DMS79 (cell line): Measurements from ENCODE around the gene AKAP13.
A peak's percentile ranks its signal among the peaks of the same experiment; 100 is the strongest.
"Not testable (repeated sequence)": the region's sequence is repeated elsewhere in the genome, so short reads cannot be mapped to it uniquely, and the experiment has no call there.

ENCODE experiments used
- DNase-seq: peaks from one replicate; lab custom pipeline; 2025; lab: John Stamatoyannopoulos, UW

The AKAP13 gene

DNA sequence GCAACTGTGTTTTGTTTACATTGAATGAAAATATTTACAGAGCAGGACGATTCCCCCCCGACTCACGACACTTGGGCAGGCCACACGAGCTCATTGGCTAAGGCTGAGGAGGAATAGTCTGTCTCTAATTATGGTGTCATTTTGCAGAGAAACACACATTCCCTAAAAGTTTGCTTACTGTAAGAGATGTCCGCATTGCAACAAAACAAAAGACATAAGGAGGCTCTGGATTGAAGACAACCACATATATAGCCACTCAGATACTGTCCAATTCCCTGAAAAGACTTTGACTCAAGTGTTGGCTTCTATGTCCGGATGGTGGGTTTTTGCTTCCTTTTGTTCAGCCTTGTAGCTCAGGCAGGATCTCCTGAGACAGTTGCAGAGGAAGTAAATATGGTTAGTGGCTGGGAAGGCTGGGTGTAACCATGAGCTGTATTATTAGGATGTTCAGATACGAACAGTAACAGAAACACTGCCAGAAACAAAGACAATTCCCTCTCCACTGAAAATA lies 243.9 kb downstream of the AKAP13 start:
- DNase-seq, result no peak

DNA sequence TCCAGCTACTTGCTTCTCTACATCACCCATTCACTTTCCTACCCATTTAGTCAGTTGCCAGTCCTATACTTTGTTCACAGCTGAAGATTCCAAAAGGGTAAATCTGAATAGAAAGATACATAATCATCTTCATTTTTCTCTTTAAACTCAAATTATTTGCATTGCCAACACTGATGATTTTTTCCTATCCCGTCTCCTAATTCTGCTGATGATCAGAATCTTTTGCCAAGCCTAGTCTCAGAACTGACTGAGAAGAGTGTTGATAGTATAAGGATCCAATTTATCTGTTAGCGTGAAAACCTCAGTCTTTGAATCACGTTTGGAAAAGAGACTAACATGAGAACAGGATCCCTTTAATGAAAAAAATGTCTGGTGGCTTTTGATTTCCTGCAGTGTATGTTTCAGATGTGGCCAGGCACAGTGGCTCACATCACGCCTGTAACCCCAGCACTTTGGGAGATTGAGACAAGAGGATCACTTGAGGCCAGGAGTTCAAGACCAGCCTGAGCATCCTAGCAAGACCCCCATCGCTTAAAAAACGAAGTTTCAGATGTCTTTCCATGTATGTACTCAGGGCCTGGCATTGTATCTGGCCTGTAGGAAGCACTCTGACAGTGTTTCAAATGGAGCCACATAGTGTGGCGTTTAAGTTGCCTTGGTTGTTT lies 244.9 kb downstream of the AKAP13 start:
- no peak for DNase-seq

DNA sequence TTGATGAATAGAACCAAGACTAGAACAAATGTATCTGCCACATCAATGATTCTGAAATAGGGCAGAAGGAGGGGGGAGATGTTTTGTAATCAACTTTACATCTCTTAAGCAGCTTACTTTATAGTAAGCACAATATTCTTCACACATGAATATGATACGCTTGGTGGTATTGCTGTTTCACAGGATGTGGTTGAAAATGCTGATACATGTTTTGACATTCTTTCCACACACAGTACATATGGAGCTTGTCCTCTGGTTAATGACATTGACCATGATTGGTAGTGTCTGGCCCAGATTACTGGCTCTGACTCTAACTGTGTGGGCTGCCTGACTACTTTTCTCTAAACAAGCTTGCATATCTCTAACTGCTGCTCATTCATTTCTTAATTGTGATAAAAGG lies 245.5 kb downstream of the AKAP13 start:
- no peak for DNase-seq

DNA sequence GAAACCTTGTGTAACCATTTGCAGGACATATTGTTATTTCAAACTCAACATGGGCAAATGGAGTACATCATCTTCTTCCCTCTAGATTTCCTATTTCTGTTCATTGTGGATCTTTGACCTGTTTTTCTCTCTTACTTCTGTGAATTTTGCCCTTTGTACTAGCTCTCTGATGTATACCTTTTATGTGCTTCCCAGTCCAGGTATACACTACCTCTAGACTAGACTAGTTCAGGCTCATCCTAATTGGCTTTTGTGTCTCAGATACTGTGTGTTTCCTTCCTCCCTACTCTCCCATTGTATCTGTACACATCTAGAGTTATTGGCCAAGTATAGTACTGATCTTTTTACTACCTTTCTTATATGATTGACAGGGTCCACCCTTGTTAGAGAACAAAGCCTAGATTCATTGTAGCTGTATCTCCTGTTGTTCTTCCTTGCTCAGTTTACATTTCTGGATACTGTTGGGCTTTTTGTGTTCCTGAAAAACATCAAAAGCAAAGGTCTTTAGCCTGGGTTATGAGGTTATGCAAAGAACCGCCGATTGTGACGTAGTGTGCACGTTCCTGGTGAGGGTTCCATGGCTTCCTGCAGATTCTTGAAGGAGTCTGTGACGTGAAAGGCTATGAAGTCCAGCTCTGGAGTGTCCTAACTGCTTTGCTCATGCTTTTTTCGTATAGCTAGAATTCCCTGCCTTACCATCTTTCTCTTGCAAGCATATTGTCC lies 247.0 kb downstream of the AKAP13 start:
- DNase-seq, result no peak

DNA sequence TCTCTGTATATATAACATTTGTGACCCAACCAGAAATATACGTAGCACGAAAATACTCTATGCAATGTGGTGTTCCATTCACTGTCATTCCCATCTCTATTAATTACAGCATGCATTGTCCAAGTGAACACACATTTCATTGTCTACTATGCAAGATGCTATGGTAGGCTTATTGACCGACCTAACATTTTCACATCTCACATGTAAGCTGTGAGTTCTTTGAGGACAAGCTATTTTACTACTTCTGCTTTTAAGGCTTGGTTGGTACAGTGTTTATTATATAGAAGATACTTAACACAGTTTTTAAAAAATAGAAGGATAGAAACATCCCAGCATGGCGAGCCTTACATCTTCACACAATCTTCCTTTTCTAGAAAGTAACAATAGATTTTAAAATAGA lies 249.9 kb downstream of the AKAP13 start:
- no peak for DNase-seq

DNA sequence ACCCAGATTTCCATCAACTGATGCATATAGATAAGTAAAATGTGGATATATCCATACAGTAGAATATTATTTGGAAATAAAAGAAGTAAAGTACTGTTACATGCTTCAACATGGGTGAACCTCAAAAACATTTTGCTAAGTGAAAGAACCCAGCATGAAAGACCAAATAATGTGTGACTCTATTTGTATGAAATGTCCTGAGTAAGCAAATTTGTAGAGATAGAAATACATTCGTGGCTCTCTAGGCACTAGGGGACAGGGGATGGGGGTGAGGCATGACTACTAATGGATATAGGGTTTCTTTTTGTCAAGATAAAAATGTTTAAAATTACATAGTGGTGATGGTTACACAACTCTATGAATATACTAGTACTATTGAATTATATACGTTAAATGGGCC lies 250.6 kb downstream of the AKAP13 start:
- no peak for DNase-seq

DNA sequence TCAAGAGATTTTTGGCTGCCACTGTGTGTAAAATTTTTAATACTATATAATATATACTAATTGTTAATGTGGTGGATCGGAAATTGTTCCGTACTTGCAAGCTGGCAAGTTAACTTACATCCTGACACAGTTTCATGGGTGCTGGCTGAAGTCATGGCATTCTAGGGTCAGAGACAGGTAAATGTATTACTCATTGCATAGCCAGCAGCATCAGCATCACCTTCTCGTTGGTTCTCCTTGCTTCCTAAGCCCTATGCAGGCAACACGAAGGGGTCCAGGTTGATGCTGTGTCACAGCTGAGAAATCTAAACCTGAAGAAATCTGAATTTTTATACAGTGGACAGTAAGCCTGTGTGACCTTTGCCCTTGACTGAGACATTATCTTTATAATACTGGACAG lies 251.6 kb downstream of the AKAP13 start:
- no peak for DNase-seq

DNA sequence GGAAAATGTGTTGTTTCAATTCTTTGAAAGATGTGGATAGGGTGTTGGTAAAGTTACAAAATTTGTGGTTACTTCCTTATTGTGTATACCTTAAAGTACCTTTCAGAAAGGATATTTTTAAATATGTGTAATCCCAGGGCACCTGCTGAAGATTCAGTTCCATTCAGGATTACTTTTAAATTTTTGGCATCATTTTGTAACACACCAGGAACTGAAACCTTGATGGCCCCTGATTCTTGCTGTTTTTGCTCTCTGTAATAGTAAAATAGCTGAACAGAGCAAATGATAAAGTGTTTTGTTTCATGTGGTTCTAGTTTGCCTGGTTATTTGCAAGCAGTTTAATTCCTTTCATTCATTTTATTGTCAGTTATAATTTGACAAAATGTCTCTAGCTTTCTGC lies 253.5 kb downstream of the AKAP13 start:
- DNase-seq, result no peak

DNA sequence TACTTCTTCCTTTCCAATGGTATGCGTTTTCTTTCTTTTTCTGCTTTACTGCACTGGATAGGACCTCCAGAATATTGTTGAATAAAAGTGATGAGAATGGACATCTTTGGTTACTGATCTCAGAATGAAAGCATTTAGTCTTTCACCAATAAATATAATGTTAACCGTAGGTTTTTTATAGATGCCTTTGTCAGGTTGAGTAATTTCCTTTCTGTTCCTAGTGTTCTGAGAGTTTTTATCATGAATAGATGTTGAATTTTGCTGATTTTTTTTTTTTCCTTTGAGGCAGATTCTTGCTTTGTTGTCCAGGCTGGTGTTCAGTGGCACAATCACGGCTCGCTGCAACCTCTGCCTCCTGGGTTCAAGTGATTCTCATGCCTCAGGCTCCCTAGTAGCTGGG lies 255.9 kb downstream of the AKAP13 start:
- DNase-seq, result no peak

DNA sequence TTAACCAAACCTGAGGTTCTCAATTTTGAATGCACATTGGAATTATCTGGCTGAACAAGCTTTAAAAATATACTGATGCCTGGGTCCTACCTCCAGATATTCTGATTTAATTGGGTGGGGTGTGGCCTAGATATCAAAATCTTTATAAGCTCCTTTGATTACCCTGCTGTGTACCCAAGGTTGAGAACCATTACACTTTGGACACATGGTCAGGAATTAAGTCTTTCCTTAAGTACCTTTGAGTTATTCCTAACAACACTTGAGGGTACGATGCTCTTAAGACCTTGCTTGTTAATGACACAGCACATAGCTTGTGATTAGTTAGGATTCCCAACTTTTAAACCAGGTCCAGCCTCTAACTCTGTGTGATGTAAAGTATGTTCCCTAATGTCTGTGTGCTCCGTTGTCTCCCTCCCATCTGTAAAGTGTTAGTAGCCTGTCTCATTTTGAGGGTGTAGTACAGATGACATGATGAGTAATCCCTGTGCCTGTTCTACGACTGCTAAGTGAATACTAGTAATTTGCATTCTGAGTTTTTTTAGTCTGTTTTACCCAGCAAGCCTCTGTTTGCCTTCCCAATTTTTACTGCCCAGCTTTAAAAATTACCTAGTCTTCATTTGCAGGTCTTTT lies 259.5 kb downstream of the AKAP13 start:
- DNase-seq, result no peak

DNA sequence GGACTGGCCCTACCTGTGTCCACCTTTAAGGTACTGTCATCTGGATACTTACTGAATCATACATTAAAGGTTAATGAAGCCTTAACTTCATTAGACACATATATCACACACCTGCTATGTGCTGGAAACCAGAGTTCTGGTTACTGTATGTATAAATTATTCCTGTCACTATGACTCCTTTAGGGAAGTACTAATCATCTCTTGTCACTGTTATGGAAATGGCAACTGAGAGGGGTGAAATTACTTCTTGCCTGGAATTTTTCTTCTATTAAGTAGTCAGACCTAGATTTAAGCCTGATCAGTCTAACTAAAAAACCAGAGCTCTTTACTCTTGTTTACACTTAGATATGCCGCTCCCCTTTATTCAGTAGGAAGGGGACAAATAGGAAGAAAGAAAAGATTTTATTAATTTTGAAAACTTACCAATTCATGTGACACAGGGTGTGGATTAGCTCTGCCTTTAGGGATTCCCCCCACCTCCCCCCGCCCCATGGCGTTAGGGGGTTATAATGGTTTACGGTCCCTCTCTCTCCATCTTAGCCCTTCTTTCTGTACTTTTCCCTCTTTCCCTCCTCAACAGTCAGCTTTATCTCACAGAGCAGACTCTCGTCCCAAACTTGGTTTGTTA lies 261.8 kb downstream of the AKAP13 start:
- DNase-seq, result no peak

DNA sequence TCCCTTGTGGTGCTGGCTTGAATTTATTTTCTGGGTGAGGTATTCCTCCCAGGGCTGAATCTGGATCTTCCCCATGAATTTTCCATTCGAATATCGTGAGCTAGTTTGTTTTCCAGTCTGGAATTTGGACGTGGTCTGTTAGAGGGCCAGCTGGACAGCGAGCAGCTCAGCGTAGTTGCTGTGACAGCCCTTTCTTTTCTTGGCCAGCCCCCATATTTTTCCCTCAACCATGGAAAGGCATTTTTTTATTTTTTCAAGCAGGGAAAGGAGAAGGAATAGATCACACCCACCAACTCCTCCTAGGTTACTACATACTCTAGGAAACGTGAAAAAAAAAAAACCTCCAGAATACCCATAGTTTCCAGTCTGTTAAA lies 262.3 kb downstream of the AKAP13 start:
- DNase-seq, result no peak

DNA sequence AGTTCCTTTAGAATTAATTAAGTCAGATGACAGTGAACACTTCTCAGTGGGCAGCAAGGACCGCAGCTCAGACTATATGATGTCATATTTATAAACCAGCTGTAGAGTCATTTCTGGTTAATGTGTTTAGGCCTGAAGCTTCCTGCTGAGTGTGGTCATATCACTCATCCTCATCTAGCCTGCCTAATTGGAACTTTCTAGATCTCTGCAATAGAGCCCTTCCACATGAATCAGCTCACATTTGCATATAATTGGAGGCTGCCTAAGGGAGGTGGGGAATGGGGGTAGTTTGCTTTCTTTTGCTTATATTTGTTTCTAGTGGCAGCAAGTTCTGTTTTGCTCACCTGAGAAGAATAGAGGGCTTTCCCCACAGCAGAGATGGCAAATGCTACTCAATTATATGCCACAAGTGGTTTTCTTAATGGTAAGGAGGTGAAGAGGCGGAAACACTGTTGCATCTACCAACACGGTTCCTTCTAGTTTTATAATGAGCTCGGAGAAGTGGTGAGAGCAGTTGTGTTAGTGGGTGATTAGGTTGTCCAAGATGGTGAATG lies 266.2 kb downstream of the AKAP13 start:
- DNase-seq, result no peak

DNA sequence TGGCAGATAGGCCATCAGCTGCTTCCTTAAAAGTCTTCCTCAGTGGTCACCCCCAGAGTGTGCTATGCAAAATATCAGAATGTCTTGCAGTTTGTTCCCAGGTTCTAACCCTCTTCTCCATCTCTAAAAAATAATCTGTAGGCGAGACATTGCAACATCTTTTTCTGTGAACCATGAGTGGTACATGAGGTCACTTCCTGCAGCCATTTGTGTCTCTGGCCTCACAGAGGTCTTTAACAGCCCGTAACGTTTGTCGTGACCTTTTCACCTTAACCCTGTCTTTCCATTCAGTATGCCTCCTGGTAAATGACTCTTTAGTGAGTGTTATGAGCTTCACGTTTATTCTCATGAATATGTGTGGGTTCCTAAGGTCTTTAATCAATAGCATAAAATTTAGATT lies 269.0 kb downstream of the AKAP13 start:
- DNase-seq, result no peak

DNA sequence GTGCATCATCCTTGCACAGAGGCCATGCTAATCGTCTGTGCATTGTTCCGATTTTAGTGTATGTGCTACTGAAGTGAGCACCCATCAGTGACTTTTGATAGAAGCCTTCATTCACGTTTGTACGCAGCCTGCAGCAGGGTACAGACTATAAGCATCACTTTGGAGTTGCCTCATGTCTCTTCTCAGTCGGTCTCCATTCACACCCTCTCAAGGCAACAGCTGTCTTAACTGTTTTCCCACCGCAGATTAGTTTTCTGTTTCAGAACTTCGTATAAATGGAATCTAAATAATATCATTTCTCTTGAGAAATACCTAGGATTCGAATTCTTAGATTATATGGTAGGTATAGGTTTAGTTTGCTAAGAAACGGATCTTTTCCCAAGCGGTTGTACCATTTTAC lies 271.1 kb downstream of the AKAP13 start:
- no peak for DNase-seq

DNA sequence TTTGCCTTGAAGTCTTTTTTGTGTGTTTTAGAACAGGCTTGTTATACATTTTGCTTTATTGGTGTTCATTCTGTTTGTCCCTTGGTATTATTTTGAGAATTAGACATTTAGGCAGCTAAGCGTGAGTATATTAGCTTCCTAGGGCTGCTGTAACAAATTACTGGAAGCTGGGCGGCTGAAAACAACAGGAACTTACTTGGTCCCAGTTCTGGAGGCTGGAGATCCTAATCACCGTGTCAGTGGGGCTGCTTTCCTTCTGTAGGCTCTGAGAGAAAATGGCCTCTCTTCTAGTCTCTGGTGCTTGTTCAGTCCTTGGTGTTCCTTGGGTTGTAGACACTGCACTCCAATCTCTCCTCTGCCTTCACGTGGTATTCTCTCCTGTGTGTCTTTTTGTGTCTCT lies 272.1 kb downstream of the AKAP13 start:
- DNase-seq, result no peak

DNA sequence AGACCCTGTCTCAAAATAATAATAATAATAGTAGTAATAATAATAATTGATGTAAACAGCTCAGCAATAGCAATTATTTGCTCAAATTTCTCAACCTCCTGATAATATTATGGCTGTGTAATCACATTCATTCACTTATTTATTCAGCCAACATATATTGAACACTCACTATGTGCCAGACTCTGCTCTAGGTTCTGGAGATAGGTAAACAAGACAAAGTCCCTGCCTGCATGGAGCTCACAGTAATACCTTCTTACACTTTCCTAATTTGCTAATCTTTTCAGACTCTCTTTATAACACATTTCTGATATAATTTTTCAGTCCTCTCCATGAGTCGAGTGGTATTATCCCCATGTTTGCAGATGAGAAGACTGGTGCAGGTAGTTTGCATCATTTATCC lies 276.7 kb downstream of the AKAP13 start:
- DNase-seq, result no peak

DNA sequence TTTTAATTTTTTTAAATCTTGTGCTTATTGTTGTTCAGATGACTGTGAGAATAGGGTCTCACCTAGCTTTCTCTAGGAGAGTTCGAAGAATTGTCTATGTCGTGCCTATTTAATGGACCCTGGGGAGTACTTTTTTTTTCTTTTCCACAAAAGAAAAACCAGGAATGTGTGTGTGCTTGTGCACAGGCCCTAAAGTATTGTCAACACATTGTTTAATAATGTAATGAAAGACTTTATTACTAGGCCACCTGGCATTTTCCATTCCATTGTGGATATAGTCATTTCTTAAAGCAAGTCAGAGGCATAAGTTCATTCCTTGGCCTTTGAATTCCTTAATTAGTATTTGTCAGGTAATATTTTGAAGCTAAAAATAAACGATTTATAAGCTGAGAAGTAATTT lies 278.4 kb downstream of the AKAP13 start:
- DNase-seq, result no peak

DNA sequence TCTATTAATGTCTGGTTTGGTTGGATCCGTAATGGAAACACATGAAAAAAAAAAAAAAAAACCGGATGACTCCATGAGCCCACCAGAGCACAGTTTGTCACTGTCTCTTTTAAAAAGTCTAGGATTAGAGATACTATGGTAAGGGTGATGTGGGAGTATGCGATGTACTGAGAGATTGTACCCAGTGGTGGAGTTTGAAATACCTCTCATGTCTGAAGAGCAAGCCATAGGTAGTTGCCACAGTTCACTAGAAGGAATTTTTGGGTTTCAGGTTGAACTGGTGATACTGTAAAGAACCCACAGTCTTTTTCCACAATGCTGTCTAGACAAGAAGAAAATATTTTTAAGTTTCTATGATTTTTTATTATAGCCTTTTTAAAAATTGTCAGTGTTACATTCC lies 281.5 kb downstream of the AKAP13 start:
- DNase-seq, result no peak

DNA sequence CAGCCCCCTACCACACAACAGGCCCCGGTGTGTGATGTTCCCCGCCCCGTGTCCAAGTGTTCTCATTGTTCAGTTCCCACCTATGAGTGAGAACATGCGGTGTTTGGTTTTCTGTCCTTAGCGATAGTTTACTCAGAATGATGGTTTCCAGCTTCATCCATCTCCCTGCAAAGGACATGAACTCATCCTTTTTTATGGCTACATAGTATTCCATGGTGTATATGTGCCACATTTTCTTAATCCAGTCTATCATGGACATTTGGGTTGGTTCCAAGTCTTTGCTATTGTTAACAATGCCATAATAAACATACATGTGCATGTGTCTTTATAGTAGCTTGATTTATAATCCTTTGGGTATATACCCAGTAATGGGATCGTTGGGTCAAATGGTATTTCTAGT lies 285.3 kb downstream of the AKAP13 start:
- not testable (repeated sequence) for DNase-seq

DNA sequence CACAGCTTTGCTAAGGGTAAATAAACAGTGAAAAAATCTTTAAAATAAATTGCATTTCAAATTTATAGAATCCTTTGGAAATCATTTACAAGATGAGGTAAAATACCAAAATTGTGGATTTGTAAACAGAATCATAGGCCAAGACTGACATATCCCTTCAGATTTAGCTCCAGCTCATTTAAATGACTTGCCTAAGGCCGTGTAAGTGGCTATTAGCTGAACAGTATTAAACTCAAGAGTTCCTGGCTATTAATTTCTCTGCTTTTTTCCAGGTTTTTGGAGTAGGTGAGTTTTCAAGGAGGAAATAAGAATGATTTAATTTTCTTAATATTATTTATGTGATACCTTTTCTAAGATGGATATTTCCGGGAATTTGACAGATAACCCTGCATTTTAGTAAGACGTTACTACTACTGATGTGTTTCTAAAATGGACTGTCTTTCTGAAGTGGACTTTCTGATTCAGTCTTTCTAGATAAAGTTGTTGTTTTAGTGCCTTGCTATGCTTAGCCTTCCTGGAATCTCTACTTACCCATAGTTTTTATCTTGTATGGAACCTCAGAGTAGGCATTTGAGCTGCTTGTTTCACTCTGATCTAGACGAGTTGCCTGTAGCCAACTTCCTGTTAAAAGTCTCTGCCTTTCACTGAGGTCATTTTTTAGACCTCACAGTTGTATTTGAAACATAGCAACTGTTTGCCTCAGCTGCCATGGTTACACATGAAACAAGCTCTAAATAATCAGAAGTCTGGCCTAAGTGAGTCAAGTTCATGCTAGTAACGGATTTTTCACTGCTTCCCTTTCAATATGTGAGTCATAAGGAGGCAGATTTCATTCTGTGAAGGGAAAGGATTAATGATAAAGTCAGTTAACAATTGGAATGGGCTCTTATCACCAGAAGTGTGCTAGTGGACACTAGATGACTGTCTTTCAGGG lies 287.4 kb downstream of the AKAP13 start:
- peak; percentile 0 for DNase-seq
